PC-3 (cell line): ENCODE data around the gene TGFBR3L. TPM values are rescaled to one million over a fixed set of nuclear protein-coding genes. Genes with fewer than 3 reads are reported as not detected.
"Not testable (repeated sequence)": the region's sequence is repeated elsewhere in the genome, so short reads cannot be mapped to it uniquely, and the experiment has no call there.

Source experiments
- ATAC-seq: fragments of 200-7000 bp; cut with Tn5 transposase; 2 replicates; pipeline ENCODE4 v1.9.1; 2020; ENCODE audit warnings: mild to moderate bottlenecking, moderate library complexity
- BruUV-seq: library from RNA; stranded (reverse); fragments of 400-500 nt; replicated peaks from 2 replicates; lab custom pipeline; 2021; lab: Mats Ljungman, UMichigan
- CTCF ChIA-PET: fragments of 300-600 bp; sonication (Branson Sonifier 250); formaldehyde crosslinking; loops from one replicate; lab custom pipeline; 2022; ENCODE audit warnings: antibody characterized with exemption; lab: Charles Lee
- POLR2A ChIA-PET: fragments of 300-600 bp; sonication (Branson Sonifier 250); formaldehyde crosslinking; loops from one replicate; lab custom pipeline; 2022; ENCODE audit warnings: antibody characterized with exemption; ENCODE audit not compliant: unreplicated experiment; lab: Charles Lee
- DNase-seq: peaks from one replicate; pipeline ENCODE4 v3.0.0-alpha.2; 2015
- H2AFZ ChIP-seq: fragments of 300-600 bp; sonication (generic); 2 replicates; pipeline ENCODE4 v1.6.0; 2016; ENCODE audit warnings: antibody characterized with exemption, low read length
- H3F3A ChIP-seq: fragments of 300-600 bp; sonication (generic); one replicate; pipeline ENCODE4 v1.6.0; 2017; ENCODE audit warnings: antibody characterized with exemption, low read length, control low read depth, mild to moderate bottlenecking; ENCODE audit not compliant: unreplicated experiment
- H3K27ac ChIP-seq: fragments of 300-600 bp; sonication (generic); 2 replicates; pipeline ENCODE4 v1.5.1; 2016; ENCODE audit warnings: mild to moderate bottlenecking, low read length
- H3K27me3 ChIP-seq: fragments of 300-600 bp; sonication (generic); 2 replicates; pipeline ENCODE4 v1.6.1; 2016; ENCODE audit warnings: low read length, mixed read lengths
- H3K36me3 ChIP-seq: fragments of 300-600 bp; sonication (generic); 2 replicates; pipeline ENCODE4 v1.6.1; 2016; ENCODE audit warnings: low read depth, mixed run types, low read length, mixed read lengths
- H3K4me1 ChIP-seq: fragments of 300-600 bp; sonication (generic); 2 replicates; pipeline ENCODE4 v1.5.1; 2016; ENCODE audit warnings: low read length; ENCODE audit not compliant: insufficient read depth
- H3K4me2 ChIP-seq: fragments of 300-600 bp; sonication (generic); 2 replicates; pipeline ENCODE4 v1.6.0; 2016; ENCODE audit warnings: low read length
- H3K4me3 ChIP-seq: fragments of 300-600 bp; sonication (generic); 2 replicates; pipeline ENCODE4 v1.5.1; 2016; ENCODE audit warnings: mild to moderate bottlenecking, low read length, mixed read lengths
- H3K79me2 ChIP-seq: fragments of 300-600 bp; sonication (generic); 2 replicates; pipeline ENCODE4 v1.6.1; 2017; ENCODE audit warnings: low read length, mixed read lengths
- H3K9ac ChIP-seq: fragments of 300-600 bp; sonication (generic); 2 replicates; pipeline ENCODE4 v1.6.0; 2016; ENCODE audit warnings: mild to moderate bottlenecking, low read length
- H3K9me2 ChIP-seq: fragments of 300-600 bp; sonication (generic); replicated peaks from 2 replicates; pipeline ENCODE4 v1.6.1; 2016; ENCODE audit warnings: mixed run types, low read length, mixed read lengths
- H3K9me3 ChIP-seq: fragments of 300-600 bp; sonication (generic); 2 replicates; pipeline ENCODE4 v1.6.1; 2016; ENCODE audit warnings: low read length, mixed read lengths
- H4K20me1 ChIP-seq: fragments of 300-600 bp; sonication (generic); 2 replicates; pipeline ENCODE4 v1.6.1; 2016; ENCODE audit warnings: low read length, mixed read lengths
- EZH2 ChIP-seq: fragments of 300-600 bp; sonication (generic); IDR thresholded peaks from one replicate; pipeline ENCODE4 v1.6.1; 2017; ENCODE audit warnings: antibody characterized with exemption, mild to moderate bottlenecking, low read length; ENCODE audit not compliant: unreplicated experiment
- EZH2phosphoT487 ChIP-seq: fragments of 300-600 bp; sonication (generic); IDR thresholded peaks from 2 replicates; pipeline ENCODE4 v1.6.1; 2018; ENCODE audit warnings: mild to moderate bottlenecking, antibody characterized with exemption, low read length, borderline replicate concordance
- intact Hi-C: fragments of 100-400 bp; cut with micrococcal nuclease; formaldehyde crosslinking; loops from 2 replicates; pipeline ENCODE4 v1.9.0; 2023
- total RNA-seq: library from RNA; depleted of rRNA; stranded (reverse); fragments of >200 nt; gene quantifications from 2 replicates; pipeline ENCODE4 v1.2.3, GENCODE V29; 2014
- TF ChIP-seq, protein P1 (sequence below): fragments of 300-600 bp; sonication (generic); conservative IDR thresholded peaks from 2 replicates; pipeline ENCODE4 v1.5.1; 2017; ENCODE audit warnings: antibody characterized with exemption, low read depth, mild to moderate bottlenecking, low read length

Gene TGFBR3L
- total RNA-seq, 1 experiment from 2014 or later, result 10.5 TPM

DNA sequence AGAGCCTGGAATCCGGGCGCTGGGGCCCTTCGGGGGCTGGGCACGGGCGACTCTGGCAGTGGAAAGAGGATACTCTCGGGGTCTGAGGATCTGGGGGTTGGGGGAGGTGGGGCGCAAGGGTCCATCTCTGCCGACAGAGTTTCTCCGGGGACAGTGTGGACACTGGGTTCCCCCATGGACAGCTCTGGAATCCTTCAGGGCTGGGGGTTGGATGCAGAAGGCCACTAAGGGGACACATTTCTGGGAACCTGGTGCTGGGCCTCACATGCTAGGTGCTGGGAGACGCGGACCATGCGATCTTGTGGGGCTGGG, 2.3 kb downstream of the TGFBR3L start:
- DNase-seq (no peak), ATAC-seq (no peak)
- CTCF ChIA-PET, result no interaction called here
- H3K27me3 ChIP-seq, result no peaks in the 10 kb centered on the region
- H3K4me3 ChIP-seq, result peak overlapping the region; percentile 74
- no peaks in the 10 kb centered on the region for H3K9me2 ChIP-seq
- peak overlapping the region; percentile 87 for H2AFZ ChIP-seq
- H3K4me2 ChIP-seq, result peak overlapping the region; percentile 90
- peak overlapping the region; percentile 73 for H3K9ac ChIP-seq
- BruUV-seq, result TSS peak; percentile 24
- peaks cover 33% of the 10 kb centered on the region for H3K4me1 ChIP-seq
- H3F3A ChIP-seq, result no peaks in the 10 kb centered on the region
- 0 out of 2 replicates have a peak, but pooled peaks cover 4% of the 10 kb centered on the region for H4K20me1 ChIP-seq
- intact Hi-C loops, result no loop called here
- H3K79me2 ChIP-seq, result peaks cover 9% of the 10 kb centered on the region; the same call in 1 of the 2 replicates
- POLR2A ChIA-PET, result interaction anchor here (0.7 kb wide), 1 partner anchor 18 kb away, joined by 3 read pairs; no protein-coding TSS in a partner anchor
- H3K9me3 ChIP-seq, result no peaks in the 10 kb centered on the region
- H3K36me3 ChIP-seq, result no peaks in the 10 kb centered on the region; the same call in 1 of the 2 replicates
- no peak for TF ChIP-seq EZH2phosphoT487
- no peak overlapping the region for H3K27ac ChIP-seq

DNA sequence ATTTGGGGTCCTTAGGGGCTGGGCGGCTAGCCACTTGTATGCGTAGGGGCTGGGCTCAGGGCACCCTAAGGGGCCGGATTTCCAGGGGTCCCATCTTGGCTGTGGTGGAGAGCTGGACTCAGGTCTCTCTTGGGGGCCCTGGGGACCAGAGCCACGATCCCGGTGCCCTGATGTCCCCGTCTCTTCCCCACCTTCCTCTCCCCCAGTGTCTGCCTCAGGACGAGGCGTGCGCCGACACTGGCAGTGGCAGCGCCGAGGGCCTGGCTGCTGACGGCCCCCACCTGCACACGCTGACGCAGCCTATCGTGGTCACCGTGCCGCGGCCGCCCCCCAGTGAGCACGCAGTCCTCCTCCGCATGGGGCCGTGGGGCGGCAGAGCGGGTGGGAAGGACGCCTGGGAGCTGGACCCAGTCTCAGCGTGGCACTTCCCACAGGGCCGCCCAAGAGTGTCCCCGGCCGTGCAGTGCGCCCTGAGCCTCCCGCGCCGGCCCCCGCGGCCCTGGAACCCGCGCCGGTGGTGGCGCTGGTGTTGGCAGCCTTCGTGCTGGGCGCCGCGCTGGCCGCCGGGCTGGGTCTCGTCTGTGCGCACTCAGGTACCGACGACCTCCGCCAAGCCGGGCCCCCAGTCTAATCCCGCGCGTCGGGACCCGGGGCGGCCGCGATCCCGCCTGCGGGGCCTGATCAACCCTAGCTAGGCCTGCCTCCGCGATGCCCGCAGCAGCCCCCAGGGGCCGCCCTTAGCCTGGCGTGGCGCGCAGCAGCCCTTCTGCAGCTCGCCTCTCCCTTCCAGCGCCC, 2.8 kb downstream of the TGFBR3L start:
- DNase-seq, result peak; percentile 75
- Histone ChIP-seq H2AFZ (peak overlapping the region; percentile 87), H3K9me2 (no peaks in the 10 kb centered on the region), H3K9ac (peak overlapping the region; percentile 73), H3K36me3 (no peaks in the 10 kb centered on the region; the same call in 1 of the 2 replicates), H3K4me3 (peak overlapping the region; percentile 74), H3K4me1 (peaks cover 33% of the 10 kb centered on the region), H4K20me1 (0 out of 2 replicates have a peak, but pooled peaks cover 4% of the 10 kb centered on the region), H3K9me3 (no peaks in the 10 kb centered on the region), H3K27me3 (no peaks in the 10 kb centered on the region), H3F3A (no peaks in the 10 kb centered on the region), H3K27ac (no peak overlapping the region), H3K4me2 (peak overlapping the region; percentile 90), H3K79me2 (peaks cover 9% of the 10 kb centered on the region; the same call in 1 of the 2 replicates)
- peak; percentile 39 for ATAC-seq
- TF ChIP-seq, protein P1, sequence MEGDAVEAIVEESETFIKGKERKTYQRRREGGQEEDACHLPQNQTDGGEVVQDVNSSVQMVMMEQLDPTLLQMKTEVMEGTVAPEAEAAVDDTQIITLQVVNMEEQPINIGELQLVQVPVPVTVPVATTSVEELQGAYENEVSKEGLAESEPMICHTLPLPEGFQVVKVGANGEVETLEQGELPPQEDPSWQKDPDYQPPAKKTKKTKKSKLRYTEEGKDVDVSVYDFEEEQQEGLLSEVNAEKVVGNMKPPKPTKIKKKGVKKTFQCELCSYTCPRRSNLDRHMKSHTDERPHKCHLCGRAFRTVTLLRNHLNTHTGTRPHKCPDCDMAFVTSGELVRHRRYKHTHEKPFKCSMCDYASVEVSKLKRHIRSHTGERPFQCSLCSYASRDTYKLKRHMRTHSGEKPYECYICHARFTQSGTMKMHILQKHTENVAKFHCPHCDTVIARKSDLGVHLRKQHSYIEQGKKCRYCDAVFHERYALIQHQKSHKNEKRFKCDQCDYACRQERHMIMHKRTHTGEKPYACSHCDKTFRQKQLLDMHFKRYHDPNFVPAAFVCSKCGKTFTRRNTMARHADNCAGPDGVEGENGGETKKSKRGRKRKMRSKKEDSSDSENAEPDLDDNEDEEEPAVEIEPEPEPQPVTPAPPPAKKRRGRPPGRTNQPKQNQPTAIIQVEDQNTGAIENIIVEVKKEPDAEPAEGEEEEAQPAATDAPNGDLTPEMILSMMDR, result peak; percentile 76
- TF ChIP-seq EZH2, result no peak
- intact Hi-C loops, result no loop called here
- ChIA-PET CTCF (interaction anchor here (0.6 to 1.7 kb wide), 4 partner anchors 14 to 241 kb away, joined by 3 to 8 read pairs (median 6); no protein-coding TSS in a partner anchor), POLR2A (interaction anchor here (0.5 to 0.7 kb wide), 2 partner anchors 14 to 19 kb away, joined by 3 to 5 read pairs; partner anchors contain the start of gene MAP2K7)
- BruUV-seq, result no TSS peak

DNA sequence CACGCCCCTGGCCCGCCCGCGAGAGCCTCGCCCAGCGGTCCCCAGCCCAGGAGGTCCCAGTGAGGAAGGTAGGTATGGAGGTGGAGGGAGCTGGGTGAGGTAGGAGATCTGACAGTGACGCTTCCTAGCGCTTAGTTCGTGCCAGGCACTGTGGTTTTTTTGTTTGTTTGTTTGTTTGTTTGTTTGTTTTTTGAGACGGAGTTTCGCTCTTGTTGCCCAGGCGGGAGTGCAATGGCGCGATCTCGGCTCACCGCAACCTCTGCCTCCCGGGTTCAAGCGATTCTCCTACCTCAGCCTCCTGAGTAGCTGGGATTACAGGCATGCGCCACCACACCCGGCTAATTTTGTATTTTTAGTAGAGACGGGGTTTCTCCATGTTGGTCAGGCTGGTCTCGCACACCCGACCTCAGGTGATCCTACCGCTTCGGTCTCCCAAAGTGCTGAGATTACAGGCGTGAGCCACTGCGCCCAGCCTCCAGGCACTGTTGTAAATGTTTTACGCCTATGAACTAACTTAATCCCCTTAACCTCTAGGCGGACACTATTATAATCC, 3.5 kb downstream of the TGFBR3L start:
- Histone ChIP-seq H2AFZ (peak overlapping the region; percentile 87), H3K4me3 (peak overlapping the region; percentile 74), H3K9ac (peak overlapping the region; percentile 73; the same call in 1 of the 2 replicates), H3K4me2 (peak overlapping the region; percentile 90), H3K4me1 (peaks cover 33% of the 10 kb centered on the region)
- intact Hi-C loops, H3F3A ChIP-seq, BruUV-seq, H3K9me3 ChIP-seq, DNase-seq, H3K79me2 ChIP-seq, H3K36me3 ChIP-seq, H3K27me3 ChIP-seq, H3K9me2 ChIP-seq, POLR2A ChIA-PET, H3K27ac ChIP-seq, H4K20me1 ChIP-seq, ATAC-seq: not testable (repeated sequence)
- CTCF ChIA-PET, result interaction anchor here (0.6 to 1.7 kb wide), 4 partner anchors 15 to 240 kb away, joined by 3 to 8 read pairs (median 6); no protein-coding TSS in a partner anchor
